Sigmoid colon (tissue), 4 donors: ENCODE results near the gene SDR42E2.

ENCODE experiments used
- POLR2A ChIP-seq, 2 donors: fragments of 450-650 bp; IDR thresholded peaks; one replicate each; pipeline ENCODE4 v1.6.1; 2016; ENCODE audit warnings: antibody characterized with exemption in 2 of 2, mild to moderate bottlenecking in 2 of 2, moderate library complexity in 2 of 2
- POLR2AphosphoS5 ChIP-seq, 4 donors: sonication (generic); formaldehyde crosslinking; IDR thresholded peaks; one replicate each; pipeline ENCODE4 v1.6.1; 2017; ENCODE audit warnings: antibody characterized with exemption in 4 of 4

DNA sequence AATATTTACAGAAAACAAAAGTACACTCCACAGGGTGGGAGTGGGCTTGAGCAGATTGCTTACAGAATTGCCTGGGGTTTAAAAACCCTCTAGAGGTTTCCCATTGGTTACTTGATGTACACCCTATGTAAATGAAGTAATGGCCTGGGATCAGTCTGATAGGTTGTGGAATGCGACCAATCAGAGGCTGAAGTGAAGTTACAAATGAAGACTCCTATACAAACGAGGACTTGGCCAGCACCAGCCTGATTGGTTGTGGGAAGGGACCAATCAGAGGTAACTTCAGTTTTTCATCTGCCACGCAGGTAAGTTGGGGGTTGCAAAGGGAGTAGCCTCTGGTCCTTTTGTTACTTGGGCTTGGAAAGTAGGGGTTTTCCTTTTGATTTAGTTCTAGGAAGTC, 52.6 kb downstream of the SDR42E2 start:
- no peak for TF ChIP-seq POLR2A (IDR thresholded peaks at IDR 0.05)
- TF ChIP-seq POLR2AphosphoS5 (IDR thresholded peaks at IDR 0.05) = no peak
